Amniotic stem cell (primary cell): ENCODE data around the gene WNT7B.

Experiments
- DNase-seq: peaks from one replicate; lab custom pipeline; 2025; lab: John Stamatoyannopoulos, UW

WNT7B gene

DNA sequence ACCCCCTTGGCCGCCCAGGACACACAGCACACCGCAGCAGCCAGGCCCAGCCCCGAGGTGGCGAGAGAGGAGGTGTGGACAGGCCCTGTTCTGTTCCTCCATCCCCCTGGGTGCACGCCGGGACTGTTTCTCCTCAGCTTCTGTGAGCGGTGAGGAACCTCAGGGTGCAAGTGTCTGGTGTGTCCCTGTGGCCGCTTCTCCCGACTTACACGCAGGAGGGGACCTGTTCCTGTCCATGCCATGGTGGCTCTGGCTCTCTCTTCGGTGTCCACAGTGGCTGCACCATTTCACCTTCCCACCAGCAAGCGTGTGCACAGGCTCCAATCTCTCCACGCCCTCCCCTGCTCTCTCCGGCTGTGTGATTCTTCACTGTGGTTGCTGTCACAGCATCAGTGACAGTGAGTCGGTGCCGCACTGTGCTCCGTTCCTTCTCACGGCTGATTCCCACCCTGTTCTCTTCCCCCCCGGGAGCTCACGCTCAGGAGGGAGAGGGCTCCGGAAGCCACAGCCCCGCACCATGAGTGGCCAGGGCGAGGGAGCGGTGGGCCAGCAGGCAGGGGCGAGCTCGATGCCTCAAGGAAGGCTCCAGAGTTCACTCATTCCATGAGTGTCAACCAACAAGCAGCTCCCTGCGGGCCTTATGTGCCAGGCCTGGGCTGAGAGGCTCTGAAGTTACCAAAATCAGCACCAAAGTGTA, 18.6 kb upstream of the WNT7B start:
- no peak for DNase-seq

DNA sequence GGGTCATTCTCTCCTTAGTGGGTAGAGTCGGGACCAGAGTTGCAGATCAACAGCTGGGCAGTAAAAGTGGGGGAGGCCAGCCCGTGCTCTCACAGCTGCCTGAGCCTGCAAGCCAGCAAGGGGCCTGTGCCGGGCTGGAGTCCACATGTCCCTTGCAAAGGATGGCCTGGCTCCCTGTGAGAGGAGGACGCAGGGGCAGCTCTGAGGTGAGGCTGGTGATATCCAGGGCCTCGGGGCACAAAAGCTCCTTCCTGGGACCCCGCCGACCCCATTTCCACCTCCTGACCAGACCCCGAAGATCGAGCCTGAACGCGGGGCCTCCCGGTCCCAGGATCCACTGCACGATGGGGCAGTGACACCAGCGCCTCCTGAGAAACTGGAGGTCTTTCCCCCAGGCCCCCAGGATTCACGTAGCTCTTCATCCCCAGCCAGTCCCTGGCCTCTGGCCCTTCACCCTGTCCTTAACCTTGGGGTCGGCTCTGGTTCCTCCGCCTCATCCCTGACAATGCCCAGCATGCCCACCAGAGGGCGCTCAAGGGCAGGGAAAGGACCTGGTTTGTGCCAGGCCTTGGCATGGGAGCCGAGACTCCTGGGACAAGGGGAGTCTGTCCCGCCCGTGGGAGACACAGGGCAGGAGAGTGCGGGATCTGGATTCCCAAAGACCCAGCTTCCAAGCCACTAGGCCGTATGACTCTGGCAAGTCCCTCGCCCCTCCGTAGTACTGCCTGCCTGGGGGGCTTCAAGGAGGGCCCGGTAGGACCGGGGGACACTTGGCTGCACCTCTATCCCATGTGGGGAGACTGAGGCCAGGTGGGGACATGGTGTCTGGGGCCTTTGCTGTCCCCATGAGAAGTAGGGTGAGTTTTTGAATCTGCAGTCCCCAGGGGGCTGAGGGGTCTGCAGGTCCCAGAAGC, 17.8 kb upstream of the WNT7B start:
- DNase-seq, result no peak

DNA sequence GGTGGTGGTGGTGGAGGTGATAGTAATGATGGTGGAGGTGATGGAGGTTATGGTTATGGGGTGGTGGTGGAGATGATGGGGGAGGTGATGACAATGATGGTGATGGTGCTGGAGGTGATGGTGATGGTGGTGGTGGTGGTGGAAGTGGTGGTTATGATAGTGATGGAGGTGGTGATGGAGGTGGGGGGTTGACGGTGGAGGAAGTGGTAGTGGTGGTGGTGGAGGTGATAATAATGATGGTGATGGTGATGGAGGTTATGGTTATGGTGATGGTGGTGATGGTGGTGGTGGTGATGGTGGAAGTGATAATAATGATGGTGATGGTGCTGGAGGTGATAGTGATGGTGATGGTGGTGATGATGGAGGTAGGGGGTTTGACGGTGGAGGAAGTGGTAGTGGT, 16.9 kb upstream of the WNT7B start:
- DNase-seq, result no peak

DNA sequence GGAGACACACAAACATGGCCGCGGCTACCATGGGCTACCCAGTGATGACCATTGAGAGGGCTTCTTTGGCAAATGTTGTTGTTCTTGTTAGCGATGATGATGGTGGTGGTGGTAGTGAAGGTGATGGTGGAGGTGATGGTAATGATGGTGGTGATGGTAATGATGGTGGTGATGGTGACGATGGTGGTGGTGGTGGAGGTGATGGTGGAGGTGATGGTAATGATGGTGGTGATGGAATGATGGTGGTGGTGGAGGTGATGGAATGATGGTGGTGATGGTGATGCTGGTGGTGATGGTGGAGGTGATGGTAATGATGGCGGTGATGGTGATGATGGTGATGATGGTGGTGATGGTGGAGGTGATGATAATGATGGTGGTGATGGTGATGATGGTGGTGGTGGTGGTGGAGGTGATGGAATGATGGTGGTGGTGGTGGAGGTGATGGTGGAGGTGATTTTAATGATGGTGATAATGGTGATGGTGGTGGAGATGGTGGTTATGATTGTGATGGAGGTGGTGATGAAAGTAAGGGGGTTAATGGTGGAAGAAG, 16.3 kb upstream of the WNT7B start:
- no peak for DNase-seq

DNA sequence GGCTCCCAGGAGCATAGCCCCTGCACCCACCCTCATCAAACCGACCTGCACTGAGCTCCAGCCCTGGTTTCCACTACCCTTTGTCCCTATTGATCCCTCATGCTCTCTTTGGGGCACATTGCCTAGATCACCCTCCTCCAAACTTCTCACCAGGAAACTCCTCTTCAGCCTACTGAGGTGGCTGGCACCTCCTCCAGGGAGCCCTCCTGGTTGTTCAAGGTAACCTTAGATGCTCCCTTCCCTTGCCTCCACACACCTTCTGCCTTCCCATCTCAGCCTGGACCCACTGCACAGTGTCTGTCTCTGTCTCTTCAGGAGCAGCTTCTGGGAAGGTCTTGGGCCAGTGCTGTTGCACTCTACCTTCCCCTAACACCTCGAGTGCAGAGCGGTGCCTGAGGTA, 15.8 kb upstream of the WNT7B start:
- DNase-seq, result no peak

DNA sequence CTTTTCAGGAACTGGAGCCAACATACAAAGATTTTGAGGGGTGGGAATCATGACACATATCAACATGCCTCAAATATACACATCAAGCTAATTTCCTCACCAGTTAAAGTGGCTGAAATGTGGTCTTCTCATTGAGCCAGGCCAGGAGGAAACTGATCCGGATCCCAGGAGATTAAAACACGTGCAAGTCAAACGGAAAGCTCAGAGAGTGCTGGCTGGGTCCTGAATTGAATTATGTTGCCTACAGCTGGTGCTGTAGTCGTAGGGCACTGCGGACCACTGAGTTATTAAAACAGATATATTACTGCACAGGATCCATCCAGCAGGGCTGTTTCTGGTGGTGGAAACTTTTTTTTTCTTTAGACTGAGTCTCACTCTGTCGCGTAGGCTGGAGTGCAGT, 14.1 kb upstream of the WNT7B start:
- no peak for DNase-seq

DNA sequence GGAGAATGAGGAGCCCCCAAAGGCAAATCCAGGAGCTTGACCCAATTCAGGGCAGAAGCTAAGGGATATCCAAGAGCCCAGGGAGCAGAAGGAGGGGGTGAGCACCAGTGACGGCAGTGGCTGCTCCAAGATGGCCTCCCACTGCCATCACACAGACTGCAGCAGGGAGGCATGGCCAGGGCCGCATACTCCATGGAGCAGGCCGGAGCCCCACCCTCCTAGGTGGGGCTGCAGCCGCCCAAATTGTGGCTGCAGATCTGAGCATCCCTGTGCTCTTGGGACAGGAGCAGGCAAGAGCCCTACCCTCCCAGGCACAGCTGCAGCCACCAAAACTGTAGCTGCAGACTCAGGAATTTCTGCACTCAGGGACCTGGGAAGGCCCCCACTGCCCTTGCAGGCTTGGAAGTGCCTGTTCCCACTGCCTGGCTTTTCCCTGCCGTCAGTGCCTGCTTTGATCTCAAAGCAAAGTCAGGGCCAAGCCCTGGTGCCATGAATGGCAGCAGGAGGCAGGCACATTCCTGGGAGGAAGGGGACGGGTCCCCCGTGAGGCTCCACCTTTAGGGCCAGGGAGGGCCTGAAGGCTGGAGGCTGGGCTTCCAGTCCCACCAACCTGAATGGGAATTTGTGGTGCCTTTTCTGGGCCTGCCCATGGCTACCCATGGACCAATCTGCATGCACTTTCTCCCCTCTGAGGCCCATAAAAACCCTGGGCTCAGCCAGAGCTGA, 10.3 kb upstream of the WNT7B start:
- no peak for DNase-seq

DNA sequence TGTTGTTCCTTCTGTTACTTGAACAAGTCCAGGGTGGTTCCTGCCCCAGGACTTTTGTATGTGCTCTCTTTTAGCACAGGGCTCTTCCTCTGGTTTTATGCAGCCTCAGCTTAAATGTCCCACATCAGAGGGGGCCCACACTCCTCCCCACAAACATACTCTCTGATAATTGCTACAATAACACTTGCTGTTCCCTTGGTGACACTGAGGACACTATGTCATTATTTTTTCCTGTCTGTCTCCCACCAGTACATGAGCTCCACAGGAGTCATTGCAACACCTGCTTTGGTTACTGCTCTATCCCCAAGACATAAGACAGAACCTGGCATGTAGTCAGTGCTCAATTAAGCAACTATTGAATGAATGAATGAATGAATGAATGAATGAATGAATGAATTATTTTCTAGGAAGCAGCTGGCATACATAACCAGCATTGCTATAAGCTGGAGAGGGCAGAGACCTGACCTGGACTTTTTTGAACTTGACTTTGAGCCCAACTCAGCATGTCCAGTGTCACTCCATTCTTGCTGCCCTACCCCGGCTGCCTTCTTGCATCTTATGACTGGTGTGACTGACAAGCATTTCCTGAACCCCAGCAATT, 7.5 kb upstream of the WNT7B start:
- no peak for DNase-seq

DNA sequence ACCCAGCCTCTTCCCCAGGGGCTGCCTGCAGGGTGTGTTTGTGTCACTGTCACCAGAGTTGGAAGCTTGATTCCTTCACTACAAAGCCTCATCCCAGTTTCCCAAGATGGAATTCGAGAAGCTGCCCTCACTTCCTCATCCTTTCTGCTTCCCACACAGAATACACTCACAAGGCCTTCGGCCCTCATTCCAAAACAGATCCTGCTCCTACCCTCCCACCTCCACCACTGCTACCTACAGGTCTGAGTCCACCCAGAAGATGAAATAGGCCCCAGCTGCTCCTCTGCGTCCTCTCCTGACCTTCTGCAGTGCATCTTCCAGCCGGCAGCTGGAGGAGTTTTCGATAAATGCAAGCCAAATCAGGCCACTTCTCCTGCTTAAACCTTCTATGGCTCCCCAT, 6.8 kb upstream of the WNT7B start:
- DNase-seq, result no peak

DNA sequence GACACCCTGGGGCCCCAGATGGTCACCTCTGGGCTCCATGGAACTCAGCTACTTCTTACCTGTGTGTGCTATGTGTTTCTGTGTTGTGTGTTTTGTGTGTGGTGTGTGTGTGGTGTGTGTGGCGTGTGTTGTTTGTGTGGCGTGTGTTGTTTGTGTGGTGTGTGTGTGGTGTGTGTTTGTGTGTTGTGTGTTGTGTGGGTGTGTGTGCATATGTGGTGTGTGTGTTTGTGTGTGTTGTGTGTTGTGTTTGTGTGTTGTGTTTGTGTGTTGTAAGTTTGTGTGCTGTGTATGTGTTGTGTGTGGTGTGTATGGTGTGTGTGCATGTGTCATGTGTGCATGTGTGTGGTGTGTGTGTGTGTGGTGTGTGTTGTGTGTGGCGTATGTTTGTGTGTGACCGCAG, 3.8 kb upstream of the WNT7B start:
- no peak for DNase-seq

DNA sequence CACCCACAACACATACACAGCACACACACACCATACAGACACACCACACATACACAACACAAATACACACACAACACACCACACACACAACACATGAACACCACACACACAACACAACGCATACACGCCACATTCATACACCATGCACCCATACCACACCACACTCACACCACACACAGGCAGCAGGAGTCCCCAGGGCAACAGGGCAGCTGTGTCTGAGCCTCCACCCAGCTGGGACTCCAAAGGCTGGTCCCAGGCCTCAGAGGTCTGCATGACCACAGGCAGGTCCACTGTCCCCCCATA, 3.3 kb upstream of the WNT7B start:
- DNase-seq, result no peak

DNA sequence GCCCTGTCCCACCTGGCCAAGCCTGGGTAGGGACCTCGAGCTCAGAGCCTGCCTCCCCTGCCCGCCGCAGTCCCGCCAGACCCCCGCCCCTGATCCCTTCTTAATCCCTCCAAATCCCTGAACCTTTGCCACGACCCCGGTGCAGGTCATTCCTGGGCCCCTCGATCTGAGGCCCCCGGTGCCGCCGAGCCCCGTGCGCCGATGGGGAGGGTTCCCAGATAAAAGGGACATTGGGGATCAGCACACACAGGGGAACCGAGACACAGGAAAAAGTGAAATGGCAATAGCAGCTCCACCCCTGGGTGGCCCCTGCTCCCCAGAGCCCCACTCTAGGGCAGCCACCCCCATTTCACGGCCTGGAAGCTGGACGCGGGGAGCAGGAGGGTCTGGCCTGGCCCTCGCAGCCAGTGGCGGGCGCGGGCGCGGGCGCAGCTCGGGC, 1.3 kb upstream of the WNT7B start:
- DNase-seq, result no peak

DNA sequence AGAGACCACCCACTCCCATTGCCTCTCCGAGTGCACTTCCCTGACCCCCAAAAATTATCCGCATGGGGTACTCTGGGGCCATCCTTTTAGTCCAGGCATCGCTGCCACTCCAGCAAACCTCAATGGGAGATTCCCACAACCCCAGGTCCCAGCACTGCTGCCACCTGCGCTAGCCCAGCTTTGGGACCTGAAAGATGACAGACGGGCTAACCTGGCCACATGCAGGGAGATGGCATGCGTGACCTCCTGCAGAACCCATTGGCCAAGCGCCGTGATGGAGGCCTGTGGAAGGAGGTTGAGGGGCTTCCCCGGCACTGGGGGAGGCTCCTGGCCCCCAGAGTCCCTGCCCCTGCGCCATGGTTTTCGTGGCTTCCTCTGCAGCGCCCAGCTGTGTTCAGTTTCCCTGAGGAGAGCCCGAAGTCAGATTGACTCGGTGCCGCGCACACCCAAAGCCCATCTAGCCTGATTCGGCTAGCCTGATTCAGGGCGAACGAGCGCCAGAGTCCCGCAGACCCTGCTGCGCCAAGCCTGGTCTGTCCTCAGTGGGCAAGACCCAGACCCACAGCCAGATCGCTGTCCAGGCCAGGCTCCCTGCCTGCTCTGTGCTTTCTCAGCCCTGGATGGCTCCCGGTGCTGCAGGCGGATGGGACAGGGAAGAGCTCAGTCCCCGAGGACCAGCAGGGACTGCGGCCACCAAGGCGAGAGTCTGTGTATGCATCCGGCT, 751 bp upstream of the WNT7B start:
- no peak for DNase-seq

DNA sequence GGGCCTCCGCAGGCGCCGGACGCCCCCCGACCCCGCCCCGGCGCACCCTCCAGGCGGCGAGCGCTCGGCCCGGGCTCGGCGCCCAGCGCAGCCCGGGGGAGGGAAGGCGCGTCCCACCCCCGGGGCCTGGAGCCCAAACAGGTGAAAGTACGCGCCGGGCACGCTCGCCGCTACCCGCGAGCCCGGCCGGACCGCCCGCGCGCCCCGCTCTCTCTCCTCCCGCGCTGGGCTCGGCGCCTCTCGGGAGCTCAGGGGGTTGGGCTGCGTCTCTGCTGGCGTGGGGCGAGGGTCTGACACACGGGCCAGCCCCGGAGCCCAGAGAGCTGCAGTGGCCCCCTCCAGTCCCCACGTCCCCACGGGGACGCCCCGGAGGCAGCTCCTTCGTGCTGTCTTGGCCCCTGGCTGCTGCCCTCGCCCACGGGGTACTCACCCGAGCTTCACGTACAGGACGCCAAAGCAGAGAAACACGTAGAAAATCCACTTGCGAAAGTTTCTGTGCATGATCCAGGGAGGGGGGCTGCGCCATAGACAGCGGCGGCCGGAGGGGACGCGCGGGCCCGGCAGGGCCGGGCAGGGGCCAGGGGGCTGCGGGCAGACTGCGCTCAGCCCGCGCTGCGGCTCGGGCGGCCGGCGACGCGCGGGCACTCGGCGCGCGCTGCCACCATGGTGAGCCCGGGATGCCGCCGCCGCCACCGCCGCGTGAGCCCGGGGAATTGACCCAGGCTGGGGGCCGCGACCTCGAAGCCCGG, 534 bp downstream of the WNT7B start:
- DNase-seq, result no peak

DNA sequence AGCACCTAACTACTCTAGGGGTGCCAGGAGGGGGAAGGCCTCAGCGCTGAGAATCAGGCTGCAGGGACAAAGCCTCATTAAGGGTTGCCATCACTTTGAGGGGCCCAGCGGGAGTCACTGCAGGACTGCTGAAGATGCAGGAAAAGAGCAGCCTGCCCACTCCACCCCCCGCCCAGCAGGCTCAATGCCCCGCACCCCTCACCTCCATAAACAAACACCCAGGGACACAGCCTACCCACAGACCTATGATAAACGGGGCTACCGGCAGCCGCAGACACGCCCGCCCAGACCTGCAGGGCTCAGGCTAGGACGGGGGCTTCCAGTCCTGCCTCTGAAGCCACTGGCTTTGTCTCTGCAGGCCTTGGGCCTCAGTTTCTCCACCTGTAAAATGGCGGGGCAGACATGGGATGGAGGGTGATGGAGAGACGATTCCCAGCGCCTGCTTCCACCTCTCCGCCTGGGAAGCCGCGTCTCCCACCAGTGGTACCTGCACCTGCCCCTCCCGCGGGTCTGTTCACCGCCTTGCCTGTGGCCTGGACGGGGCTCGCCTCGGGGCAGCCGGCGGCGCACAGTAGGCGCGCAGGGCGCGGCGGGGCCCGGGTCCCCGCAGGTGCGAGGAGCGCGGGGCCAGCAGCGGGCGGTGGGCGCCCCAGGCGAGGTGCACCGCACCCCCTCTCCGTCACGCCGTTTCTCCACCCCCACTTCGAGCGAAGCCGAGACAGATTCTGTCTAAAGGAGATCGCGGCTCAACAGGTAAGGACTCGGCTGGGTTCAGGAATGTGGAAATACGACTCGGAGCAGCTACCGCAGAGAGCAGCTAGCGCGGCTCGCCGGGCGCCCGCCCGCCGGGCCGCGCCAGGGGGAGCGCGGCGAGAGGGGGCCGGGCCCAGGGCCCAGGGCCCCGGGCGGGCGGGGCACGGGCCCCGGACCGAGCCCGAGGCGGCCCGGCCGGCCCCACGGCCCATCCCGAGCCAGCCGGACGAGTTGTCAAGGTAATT, 1.5 kb downstream of the WNT7B start:
- no peak for DNase-seq

DNA sequence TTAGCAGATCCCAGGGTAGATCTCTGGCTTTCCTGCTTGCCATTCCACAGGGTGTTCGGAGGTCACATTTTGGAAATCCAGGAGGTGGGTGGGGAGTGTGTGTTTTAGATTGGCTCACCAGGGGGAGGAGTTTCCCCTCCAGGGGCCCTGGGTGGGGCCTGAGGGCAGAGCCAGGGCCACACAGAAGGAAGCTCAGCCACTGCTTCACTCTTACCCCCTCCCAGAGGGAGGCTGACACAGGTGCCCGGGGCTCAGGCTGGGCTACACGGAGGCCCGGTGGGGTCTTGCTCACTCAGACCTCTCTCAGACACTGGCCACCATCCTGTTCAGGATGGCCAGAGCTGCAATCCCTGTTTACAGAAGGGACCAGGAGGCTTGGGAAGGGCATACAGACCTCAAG, 2.5 kb downstream of the WNT7B start:
- DNase-seq, result no peak

DNA sequence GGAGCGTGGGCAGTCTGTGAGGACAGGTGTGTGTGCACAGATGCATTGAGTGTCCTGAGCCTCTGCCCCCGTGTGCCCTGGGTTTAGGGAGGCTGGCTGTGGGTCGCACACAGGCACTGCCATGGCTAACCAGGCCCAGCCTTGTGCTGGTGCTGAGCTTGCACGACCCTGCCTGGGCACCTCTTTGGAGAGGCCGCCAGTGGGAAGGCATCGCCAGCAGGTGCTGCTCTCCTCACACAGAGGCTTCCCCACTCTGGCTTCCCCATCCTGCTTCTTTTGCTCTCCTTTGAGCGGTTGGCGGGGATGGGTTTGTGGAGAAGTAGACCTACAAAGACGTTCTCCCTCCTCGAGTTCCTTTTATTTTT, 4.1 kb downstream of the WNT7B start:
- no peak for DNase-seq

DNA sequence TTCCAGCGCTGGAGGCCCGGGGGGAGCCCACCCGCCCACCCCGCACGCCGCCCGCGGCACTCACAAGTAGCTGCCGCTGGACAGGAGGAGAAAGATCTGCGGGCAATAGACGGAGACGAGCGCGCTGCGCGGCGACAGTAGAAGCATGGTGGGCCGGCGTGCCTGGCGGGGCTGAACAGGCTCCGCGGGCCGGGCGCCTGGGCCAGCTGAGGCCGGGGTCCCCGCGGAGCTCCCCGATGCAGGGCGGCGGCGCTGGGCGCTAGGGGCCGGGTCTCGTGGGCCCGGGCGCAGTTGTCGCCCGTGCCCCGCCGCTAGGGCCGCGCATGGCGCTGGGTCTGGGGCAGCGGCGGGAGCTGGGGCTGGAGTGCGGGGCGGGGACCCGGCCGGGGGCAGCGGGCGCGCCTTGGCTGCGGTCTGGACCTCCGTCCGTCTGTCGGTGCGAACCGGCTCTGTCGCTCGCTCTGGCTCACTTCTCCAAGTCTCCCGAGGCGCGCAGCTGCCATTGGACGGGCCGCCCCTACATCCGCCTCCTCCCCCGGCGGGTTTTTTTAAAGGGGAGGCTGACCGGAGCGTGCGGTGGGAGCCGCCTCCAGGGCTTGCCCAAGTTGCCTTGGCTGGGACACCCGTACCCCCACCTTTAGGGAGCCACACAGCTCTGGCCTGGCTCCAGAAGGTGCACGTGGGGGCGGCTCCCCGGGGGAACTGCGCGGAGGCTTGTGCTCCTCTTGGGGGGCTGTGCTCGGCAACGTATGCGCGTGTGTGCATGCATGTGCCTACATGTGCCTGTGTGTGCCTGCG, 4.7 kb downstream of the WNT7B start:
- no peak for DNase-seq
